Mucosa of gallbladder (tissue), 1 donor: ENCODE measurements around the gene EPN2. TPM values are rescaled to one million over a fixed set of nuclear protein-coding genes. Genes with fewer than 3 reads are reported as not detected.
"Not testable (repeated sequence)": the region's sequence is repeated elsewhere in the genome, so short reads cannot be mapped to it uniquely, and the experiment has no call there.

Experiments used
- DNase-seq: peaks from one replicate; pipeline ENCODE4 v3.0.0-alpha.2; 2020; ENCODE audit warnings: low spot score
- total RNA-seq: library from RNA; stranded (reverse); gene quantifications from one replicate; pipeline ENCODE4 v1.2.1, GENCODE V29; 2021
- donor health status: DM: no; HTN: no; CAD: no.

Gene EPN2
- total RNA-seq, 1 donor from 2014 or later: 47.0 TPM

GRCh38 chr17:19265755-19266154 lies 28.6 kb downstream of the EPN2 start:
- no peak for DNase-seq

GRCh38 chr17:19268611-19269010 lies 31.4 kb downstream of the EPN2 start:
- DNase-seq: no peak

- DNase-seq: no peak
These were observed 31.9 kb downstream of the EPN2 start for GRCh38 chr17:19269106-19269505.

- DNase-seq: no peak
These were observed 32.5 kb downstream of the EPN2 start for GRCh38 chr17:19269641-19270040.

- DNase-seq: no peak
These were observed 33.2 kb downstream of the EPN2 start for GRCh38 chr17:19270347-19270703.

GRCh38 chr17:19270704-19271611 lies 33.8 kb downstream of the EPN2 start:
- no peak for DNase-seq

- DNase-seq: no peak
These were observed 34.7 kb downstream of the EPN2 start for GRCh38 chr17:19271780-19272357.

- no peak for DNase-seq
These were observed 36.6 kb downstream of the EPN2 start for GRCh38 chr17:19273731-19274130.

GRCh38 chr17:19274893-19275292 lies 37.7 kb downstream of the EPN2 start:
- no peak for DNase-seq

GRCh38 chr17:19275457-19276127 lies 38.4 kb downstream of the EPN2 start:
- DNase-seq: no peak

GRCh38 chr17:19278284-19278683 lies 41.1 kb downstream of the EPN2 start:
- DNase-seq: not testable (repeated sequence)

- no peak for DNase-seq
These were observed 41.6 kb downstream of the EPN2 start for GRCh38 chr17:19278729-19279128.

GRCh38 chr17:19281161-19281560 lies 44.0 kb downstream of the EPN2 start:
- DNase-seq: no peak

- no peak for DNase-seq
These were observed 47.1 kb downstream of the EPN2 start for GRCh38 chr17:19284005-19284959.

- DNase-seq: no peak
These were observed 48.2 kb downstream of the EPN2 start for GRCh38 chr17:19285213-19285900.

- DNase-seq: no peak
These were observed 49.7 kb downstream of the EPN2 start for GRCh38 chr17:19286751-19287341.

GRCh38 chr17:19287651-19288050 lies 50.5 kb downstream of the EPN2 start:
- no peak for DNase-seq

GRCh38 chr17:19288453-19288852 lies 51.3 kb downstream of the EPN2 start:
- DNase-seq: no peak

GRCh38 chr17:19290066-19290705 lies 53.0 kb downstream of the EPN2 start:
- no peak for DNase-seq
